Activated CD4-positive, alpha-beta T cell treated with anti-CD3 and anti-CD28 coated beads, Interleukin-2, Interleukin-4, amounts not matched to agents 100 ng/mL and 50 ng/mL, durations not matched to agents 16 hours and 8 hours (primary cell): ENCODE data around the gene SRMS.

Experiments
- DNase-seq: peaks from one replicate; pipeline ENCODE4 v3.0.0-alpha.2; 2020; ENCODE audit warnings: low spot score

SRMS gene

DNA sequence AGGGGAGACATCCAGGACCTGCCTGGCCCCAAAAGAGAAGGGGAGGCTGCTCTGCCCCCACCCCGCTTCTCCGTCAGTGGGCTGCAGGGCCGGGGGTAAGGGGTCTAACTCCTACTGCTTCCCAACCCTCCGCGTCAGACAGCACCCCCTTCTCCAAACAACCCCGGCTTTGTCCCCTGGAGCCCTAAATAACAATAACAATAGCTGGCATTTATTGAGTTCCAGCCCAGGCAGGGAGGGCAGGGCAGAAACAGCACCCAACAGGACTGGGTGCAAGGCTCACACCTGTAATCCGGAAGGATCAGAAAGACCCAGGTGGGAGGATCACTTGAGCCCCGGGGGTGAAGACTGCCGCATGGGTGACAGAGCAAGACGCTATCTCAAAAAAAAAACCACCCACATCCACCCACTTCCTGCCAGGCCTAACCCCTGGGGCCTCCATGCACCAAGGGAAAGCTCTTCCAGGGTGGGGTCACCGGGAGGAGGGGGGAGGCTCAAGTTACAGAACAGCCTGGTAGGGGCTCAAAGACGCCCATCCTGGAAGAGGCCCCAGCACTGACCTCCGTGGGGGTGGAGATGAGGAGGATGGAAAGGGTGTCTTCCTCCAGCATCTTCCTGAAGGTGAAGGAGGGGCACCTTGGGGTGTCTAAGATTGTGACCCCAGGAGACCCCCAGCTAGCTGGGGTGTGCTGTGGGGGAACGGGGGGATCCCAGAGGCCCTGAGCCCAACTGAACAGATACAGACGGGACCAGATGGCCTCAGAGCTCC, 5.1 kb upstream of the SRMS start:
- peak; percentile 27 for DNase-seq

GRCh38 chr20:63551068-63551467, 3.5 kb upstream of the SRMS start:
- no peak for DNase-seq

GRCh38 chr20:63549679-63550282, 2.2 kb upstream of the SRMS start:
- no peak for DNase-seq

- no peak for DNase-seq
Observed at GRCh38 chr20:63549019-63549418, 1.5 kb upstream of the SRMS start.

DNA sequence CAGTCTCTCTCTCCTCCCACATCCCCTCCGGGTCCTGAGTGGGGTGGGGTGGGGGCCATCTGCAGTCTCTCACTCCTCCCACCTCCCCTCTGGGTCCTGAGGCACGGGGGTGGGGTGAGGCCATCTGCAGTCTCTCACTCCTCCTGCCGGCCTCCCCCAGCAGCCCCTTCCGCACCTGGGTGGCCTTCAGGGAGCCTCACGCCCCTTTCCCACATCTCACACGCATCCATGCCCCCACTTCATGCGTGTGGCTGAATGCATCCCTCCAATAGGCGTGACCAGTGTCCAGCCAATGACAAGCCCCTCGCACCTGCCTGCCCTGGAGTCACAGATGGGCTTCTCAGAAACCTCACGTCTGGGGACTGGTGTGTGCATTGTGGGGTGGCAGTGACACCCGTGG, 993 bp upstream of the SRMS start:
- DNase-seq, result no peak

GRCh38 chr20:63546956-63547724, 409 bp downstream of the SRMS start:
- DNase-seq, result no peak

- DNase-seq, result no peak
Observed at GRCh38 chr20:63546256-63546955, 1.1 kb downstream of the SRMS start.

- DNase-seq, result no peak
Observed at GRCh38 chr20:63545814-63546213, 1.7 kb downstream of the SRMS start.

DNA sequence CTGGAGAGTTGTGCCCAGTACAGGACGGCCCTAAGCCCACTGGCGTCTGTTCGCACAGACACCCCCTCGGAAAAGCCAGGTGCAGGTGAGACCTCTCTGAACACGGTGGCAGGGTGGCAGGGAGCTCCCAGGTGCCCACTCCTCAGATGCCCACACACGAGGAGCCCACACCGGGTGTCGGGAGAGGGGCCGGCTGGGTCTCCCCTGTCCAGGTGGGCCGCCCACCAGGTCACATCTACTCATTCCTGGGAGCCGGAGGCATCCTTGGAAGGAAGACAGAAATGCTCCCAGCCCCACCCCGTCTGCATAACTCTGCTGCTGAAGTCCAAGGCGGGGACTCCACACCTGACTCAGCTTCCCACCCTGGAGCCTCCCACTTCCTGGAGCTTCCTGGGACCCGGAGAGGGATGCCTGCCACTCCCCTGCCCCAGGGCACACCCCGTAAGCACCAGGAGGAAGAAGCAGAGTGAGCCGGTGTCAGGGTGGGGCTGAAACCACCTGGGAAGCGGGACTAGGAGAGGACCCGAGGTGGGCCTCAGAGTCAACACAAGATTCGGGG, 2.5 kb downstream of the SRMS start:
- no peak for DNase-seq

DNA sequence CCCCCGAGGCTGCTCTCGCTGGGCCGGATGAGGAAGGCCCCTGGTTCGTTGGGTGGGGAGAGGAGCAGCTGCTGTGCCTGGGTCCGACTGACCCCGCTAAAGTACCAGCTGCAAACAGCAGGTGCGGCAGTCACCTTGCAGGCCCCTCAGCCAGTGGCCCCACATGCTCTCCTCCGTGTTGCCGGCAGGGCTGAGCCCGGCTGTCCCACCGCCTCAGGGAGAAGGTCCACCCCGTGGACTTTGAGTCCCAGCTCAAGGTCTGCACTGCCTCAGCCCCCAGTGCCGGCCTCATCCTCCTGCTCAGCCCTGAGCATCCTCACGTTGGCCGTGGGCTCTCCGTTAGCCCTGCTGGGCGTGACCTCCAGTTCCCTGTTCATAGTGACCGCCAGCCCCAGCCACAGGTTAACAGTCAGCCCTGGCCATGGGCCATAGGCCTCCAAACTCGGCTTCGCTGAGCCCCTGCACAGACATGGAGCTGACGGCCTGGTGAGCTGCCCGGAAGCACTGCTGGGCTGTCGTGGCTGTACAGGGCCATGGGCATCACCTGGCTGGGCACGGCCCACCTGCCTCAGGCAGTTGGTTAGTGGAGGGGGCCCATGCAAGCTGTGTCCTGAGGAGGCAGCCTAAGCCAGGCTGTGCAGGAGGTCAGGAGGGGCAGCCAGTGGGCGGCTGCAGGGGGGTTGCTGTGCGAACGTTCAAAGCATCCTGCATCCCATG, 3.1 kb downstream of the SRMS start:
- DNase-seq, result no peak

DNA sequence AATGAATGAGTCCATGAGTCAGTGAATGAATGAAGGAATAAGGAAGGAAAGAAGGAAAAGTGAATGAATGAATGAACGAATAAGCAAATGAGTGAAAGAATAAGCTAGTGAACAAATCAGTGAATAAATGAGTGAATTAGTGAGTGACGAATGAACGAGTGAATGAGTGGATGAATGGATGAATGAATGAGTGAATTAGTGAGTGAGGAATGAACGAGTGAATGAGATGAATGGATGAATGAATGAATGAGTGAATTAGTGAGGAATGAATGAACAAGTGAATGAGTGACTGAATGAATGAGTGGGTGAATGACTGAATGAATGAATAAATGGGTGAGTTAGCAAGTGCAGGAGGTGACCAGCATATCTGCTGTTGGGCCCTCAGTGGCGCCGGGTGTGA, 3.8 kb downstream of the SRMS start:
- no peak for DNase-seq

DNA sequence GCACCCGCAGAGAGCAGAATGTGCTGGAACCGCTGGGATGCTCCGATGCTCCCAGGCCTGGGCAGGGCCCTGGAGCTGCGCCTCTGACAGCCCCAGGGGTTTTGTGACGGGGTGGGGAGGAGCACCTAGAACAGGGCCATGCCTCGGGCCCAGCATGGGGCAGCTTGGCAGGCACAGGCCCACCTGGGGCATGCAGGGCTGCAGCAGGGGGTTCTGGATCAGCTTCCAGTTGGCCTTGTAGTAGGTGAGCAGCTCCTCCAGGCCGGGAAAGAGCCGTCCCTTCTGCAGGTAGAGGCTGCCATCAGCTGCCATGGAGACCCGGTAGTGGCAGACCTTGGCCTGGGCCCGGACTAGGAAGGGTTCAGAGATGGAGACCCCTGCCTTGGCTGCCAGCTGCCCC, 4.4 kb downstream of the SRMS start:
- DNase-seq, result no peak

GRCh38 chr20:63542696-63543095, 4.9 kb downstream of the SRMS start:
- DNase-seq, result no peak

- no peak for DNase-seq
Observed at GRCh38 chr20:63542031-63542559, 5.5 kb downstream of the SRMS start.

GRCh38 chr20:63541371-63541770, 6.2 kb downstream of the SRMS start:
- no peak for DNase-seq

DNA sequence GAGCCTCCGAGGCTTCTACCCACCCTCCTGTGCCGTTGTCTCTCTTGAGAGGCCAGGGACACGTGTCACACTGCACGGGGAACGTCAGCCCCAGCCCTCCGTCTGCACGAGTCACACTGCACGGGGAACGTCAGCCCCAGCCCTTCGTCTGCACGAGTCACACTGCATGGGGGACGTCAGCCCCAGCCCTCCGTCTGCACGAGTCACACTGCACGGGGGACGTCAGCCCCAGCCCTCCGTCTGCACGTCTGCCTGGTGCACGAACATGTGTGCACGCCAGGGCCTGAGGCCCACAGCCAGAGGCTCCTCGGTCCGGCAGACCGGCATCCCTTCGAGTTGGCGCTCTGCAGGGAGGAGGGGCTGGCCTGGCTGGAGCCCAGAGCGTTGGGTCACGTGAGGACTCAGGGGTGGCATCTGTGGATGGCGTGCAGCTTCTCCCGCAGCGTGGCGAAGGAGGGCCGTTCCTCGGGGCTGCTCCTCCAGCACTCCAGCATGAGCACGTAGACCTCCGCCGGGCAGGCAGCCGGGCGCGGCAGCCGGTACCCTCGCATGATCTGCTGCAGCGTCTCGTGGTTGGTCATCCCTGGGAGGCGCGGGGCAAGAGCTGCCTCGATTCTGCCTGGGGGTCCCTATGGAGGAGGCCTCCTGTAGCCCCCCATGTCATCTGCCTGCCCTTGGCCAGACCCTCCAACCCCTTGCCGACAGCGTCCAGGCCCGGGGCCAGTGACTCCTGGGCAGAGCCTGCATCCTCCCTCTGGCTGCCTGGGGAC, 6.9 kb downstream of the SRMS start:
- no peak for DNase-seq

DNA sequence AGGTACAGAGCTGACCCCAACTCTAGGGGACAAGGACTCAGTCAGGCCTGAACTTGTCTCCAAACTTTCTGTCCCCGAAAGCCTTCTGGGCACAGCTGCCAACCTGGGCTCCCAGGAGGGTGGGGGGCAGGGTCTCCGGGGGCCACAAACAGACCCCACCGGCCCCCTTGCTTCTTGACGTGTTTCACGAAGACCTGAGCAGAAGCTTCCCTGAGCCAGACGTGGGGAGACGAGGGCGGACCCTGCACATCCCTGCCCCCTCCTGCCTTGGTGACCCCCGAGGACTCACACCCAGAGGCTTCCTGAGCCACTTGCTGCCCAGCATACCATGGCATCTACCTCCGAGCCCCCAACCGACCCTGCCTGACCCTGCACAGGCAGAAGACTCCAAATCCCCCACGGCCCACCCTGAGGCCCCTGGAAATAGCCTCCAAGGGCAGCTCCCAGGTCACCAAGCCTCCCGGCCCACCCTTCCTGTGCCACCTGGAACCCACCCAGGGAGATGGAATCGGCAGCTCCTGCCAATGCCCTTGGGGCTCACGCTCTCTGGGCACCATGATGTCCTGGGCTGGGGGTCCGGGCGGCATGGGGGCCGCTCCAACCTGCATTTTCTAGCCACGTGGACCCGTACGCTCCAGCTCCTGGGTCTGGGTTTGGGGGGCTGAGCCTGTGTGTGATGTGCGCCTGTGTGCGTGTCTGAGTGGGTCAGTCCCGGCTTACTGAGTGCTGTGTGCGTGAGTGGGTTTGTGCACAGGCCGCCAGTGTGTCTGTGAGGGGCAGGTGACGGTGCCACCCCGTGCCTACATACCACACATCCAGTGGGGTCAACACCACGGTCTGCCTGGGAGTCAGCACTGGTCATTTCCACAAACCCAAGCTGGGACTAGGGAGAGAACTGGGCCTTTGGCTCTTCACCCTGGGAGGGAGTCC, 7.8 kb downstream of the SRMS start:
- no peak for DNase-seq

- DNase-seq, result no peak
Observed at GRCh38 chr20:63539092-63539430, 8.5 kb downstream of the SRMS start.
